SJSA1 (cell line): ENCODE results near the gene NQO2. TPM values are rescaled to one million over a fixed set of nuclear protein-coding genes. Genes with fewer than 3 reads are reported as not detected.
"Not testable (repeated sequence)": the region's sequence is repeated elsewhere in the genome, so short reads cannot be mapped to it uniquely, and the experiment has no call there.

Source experiments
- DNase-seq, 2 experiments: peaks; one replicate each; pipeline ENCODE4 v3.0.0-alpha.2; 2015 to 2020; ENCODE audit warnings: low spot score in 2 of 2, low read depth in 1 of 2
- H3K27ac ChIP-seq: fragments of 250-450 bp; sonication (Bioruptor Pico); 2 replicates; pipeline ENCODE4 v1.5.1; 2020; ENCODE audit warnings: mild to moderate bottlenecking, moderate library complexity
- H3K27me3 ChIP-seq: fragments of 250-450 bp; sonication (Bioruptor Pico); replicated peaks from 2 replicates; pipeline ENCODE4 v1.5.1; 2020; ENCODE audit warnings: mild to moderate bottlenecking, moderate library complexity
- H3K36me3 ChIP-seq: fragments of 250-450 bp; sonication (Bioruptor Pico); 2 replicates; pipeline ENCODE4 v1.5.1; 2020; ENCODE audit warnings: mild to moderate bottlenecking
- H3K4me1 ChIP-seq: fragments of 250-450 bp; sonication (Bioruptor Pico); replicated peaks from 2 replicates; pipeline ENCODE4 v1.6.1; 2021; ENCODE audit warnings: mild to moderate bottlenecking
- H3K4me3 ChIP-seq: fragments of 250-450 bp; sonication (Bioruptor Pico); 2 replicates; pipeline ENCODE4 v1.5.1; 2020; ENCODE audit warnings: mild to moderate bottlenecking
- H3K9me3 ChIP-seq: fragments of 250-450 bp; sonication (Bioruptor Pico); replicated peaks from 2 replicates; pipeline ENCODE4 v1.5.1; 2020; ENCODE audit warnings: mild to moderate bottlenecking
- total RNA-seq: library from RNA; depleted of rRNA; stranded (reverse); fragments of >200 nt; shearing (Covaris generic); gene quantifications from 2 replicates; pipeline ENCODE4 v1.2.3, GENCODE V29; 2014

NQO2 gene
- total RNA-seq, 1 experiment from 2014 or later = 44.9 TPM

GRCh38 chr6:3036861-3037637, 37.4 kb downstream of the NQO2 start:
- H3K4me1 ChIP-seq = no peaks in the 10 kb centered on the region
- no peaks in the 10 kb centered on the region for H3K9me3 ChIP-seq
- H3K36me3 ChIP-seq = no peaks in the 10 kb centered on the region
- no peaks in the 10 kb centered on the region for H3K27me3 ChIP-seq
- no peak overlapping the region for H3K27ac ChIP-seq
- DNase-seq = no peak
- H3K4me3 ChIP-seq = no peak overlapping the region

- Histone ChIP-seq H3K27me3 (no peaks in the 10 kb centered on the region), H3K27ac (no peak overlapping the region), H3K9me3 (no peaks in the 10 kb centered on the region), H3K4me1 (no peaks in the 10 kb centered on the region), H3K36me3 (no peaks in the 10 kb centered on the region), H3K4me3 (no peak overlapping the region)
- DNase-seq = no peak
Measured at GRCh38 chr6:3037638-3038365, 38.1 kb downstream of the NQO2 start.

- no peak for DNase-seq
- Histone ChIP-seq H3K36me3 (no peaks in the 10 kb centered on the region), H3K27ac (no peak overlapping the region), H3K9me3 (no peaks in the 10 kb centered on the region), H3K27me3 (no peaks in the 10 kb centered on the region), H3K4me1 (no peaks in the 10 kb centered on the region), H3K4me3 (no peak overlapping the region)
Measured at GRCh38 chr6:3039384-3039783, 39.7 kb downstream of the NQO2 start.

- Histone ChIP-seq H3K27ac (no peak overlapping the region), H3K36me3 (no peaks in the 10 kb centered on the region), H3K4me1 (no peaks in the 10 kb centered on the region), H3K27me3 (no peaks in the 10 kb centered on the region), H3K4me3 (no peak overlapping the region), H3K9me3 (no peaks in the 10 kb centered on the region)
- DNase-seq = no peak
Measured at GRCh38 chr6:3041147-3041546, 41.5 kb downstream of the NQO2 start.

- Histone ChIP-seq H3K4me1 (no peaks in the 10 kb centered on the region), H3K27me3 (no peaks in the 10 kb centered on the region), H3K9me3 (no peaks in the 10 kb centered on the region), H3K36me3 (no peaks in the 10 kb centered on the region), H3K4me3 (no peak overlapping the region), H3K27ac (no peak overlapping the region)
- DNase-seq = no peak
Measured at GRCh38 chr6:3041606-3042005, 41.9 kb downstream of the NQO2 start.

- Histone ChIP-seq H3K4me3 (no peak overlapping the region), H3K4me1 (no peaks in the 10 kb centered on the region), H3K27ac (no peak overlapping the region), H3K27me3 (no peaks in the 10 kb centered on the region), H3K9me3 (no peaks in the 10 kb centered on the region), H3K36me3 (no peaks in the 10 kb centered on the region)
- DNase-seq = no peak
Measured at GRCh38 chr6:3045369-3045768, 45.7 kb downstream of the NQO2 start.

- no peaks in the 10 kb centered on the region for H3K27me3 ChIP-seq
- H3K9me3 ChIP-seq = no peaks in the 10 kb centered on the region
- no peaks in the 10 kb centered on the region for H3K36me3 ChIP-seq
- H3K27ac ChIP-seq = no peak overlapping the region
- no peak overlapping the region for H3K4me3 ChIP-seq
- DNase-seq = no peak
- H3K4me1 ChIP-seq = no peaks in the 10 kb centered on the region
Measured at GRCh38 chr6:3045777-3046176, 46.1 kb downstream of the NQO2 start.

- no peak for DNase-seq
- Histone ChIP-seq H3K27ac (no peak overlapping the region), H3K4me1 (no peaks in the 10 kb centered on the region), H3K4me3 (no peak overlapping the region), H3K9me3 (no peaks in the 10 kb centered on the region), H3K27me3 (no peaks in the 10 kb centered on the region), H3K36me3 (no peaks in the 10 kb centered on the region)
Measured at GRCh38 chr6:3046295-3046694, 46.6 kb downstream of the NQO2 start.

- not testable (repeated sequence) for H3K4me1 ChIP-seq, H3K4me3 ChIP-seq, H3K27me3 ChIP-seq, H3K9me3 ChIP-seq, H3K36me3 ChIP-seq, H3K27ac ChIP-seq, DNase-seq
Measured at GRCh38 chr6:3048009-3048408, 48.3 kb downstream of the NQO2 start.

- no peak overlapping the region for H3K27ac ChIP-seq
- no peaks in the 10 kb centered on the region for H3K9me3 ChIP-seq
- no peaks in the 10 kb centered on the region for H3K36me3 ChIP-seq
- no peak overlapping the region for H3K4me3 ChIP-seq
- no peaks in the 10 kb centered on the region for H3K27me3 ChIP-seq
- H3K4me1 ChIP-seq = peaks cover 6% of the 10 kb centered on the region; the same call in 1 of the 2 replicates
- no peak for DNase-seq
Measured at GRCh38 chr6:3052481-3053230, 53.0 kb downstream of the NQO2 start.

- DNase-seq = no peak
- peaks cover 6% of the 10 kb centered on the region; the same call in 1 of the 2 replicates for H3K4me1 ChIP-seq
- H3K4me3 ChIP-seq = no peak overlapping the region
- no peaks in the 10 kb centered on the region for H3K36me3 ChIP-seq
- no peaks in the 10 kb centered on the region for H3K27me3 ChIP-seq
- no peak overlapping the region for H3K27ac ChIP-seq
- no peaks in the 10 kb centered on the region for H3K9me3 ChIP-seq
Measured at GRCh38 chr6:3053231-3053508, 53.5 kb downstream of the NQO2 start.

- H3K4me3 ChIP-seq, H3K4me1 ChIP-seq, DNase-seq, H3K27ac ChIP-seq, H3K36me3 ChIP-seq, H3K9me3 ChIP-seq, H3K27me3 ChIP-seq: not testable (repeated sequence)
Measured at GRCh38 chr6:3054229-3055157, 54.8 kb downstream of the NQO2 start.

GRCh38 chr6:3055158-3055499, 55.4 kb downstream of the NQO2 start:
- DNase-seq, H3K27ac ChIP-seq, H3K27me3 ChIP-seq, H3K36me3 ChIP-seq, H3K4me3 ChIP-seq, H3K9me3 ChIP-seq, H3K4me1 ChIP-seq: not testable (repeated sequence)
